ENCODE data around the gene JRKL. TPM values are rescaled to one million over a fixed set of nuclear protein-coding genes. Genes with fewer than 3 reads are reported as not detected.

The JRKL gene
- polyA plus RNA-seq, 1 donor: 18.5 TPM

GRCh38 chr11:96361778-96362177 is 28.0 kb upstream of the JRKL start:
- peaks cover 9% of the 10 kb centered on the region for H3K36me3 ChIP-seq (ENCODE audit: control insufficient read depth, insufficient read depth, low read length)

GRCh38 chr11:96365493-96365892 is 24.3 kb upstream of the JRKL start:
- Histone ChIP-seq H3K4me1 (ENCODE audit: control insufficient read depth, insufficient read depth, low read length) (no peaks in the 10 kb centered on the region), H3K27me3 (ENCODE audit: control insufficient read depth, insufficient read depth, low read length) (no peaks in the 10 kb centered on the region), H3K9me3 (ENCODE audit: control insufficient read depth, low read depth, low read length) (peaks cover 5% of the 10 kb centered on the region), H3K36me3 (ENCODE audit: control insufficient read depth, insufficient read depth, low read length) (peaks cover 13% of the 10 kb centered on the region), H3K27ac (ENCODE audit: low read length) (no peak overlapping the region), H3K4me3 (ENCODE audit: low read length) (no peak overlapping the region)
- WGBS (ENCODE audit: insufficient coverage, low lambda C conversion rate): no CpG with 5 or more reads among the region's 1 CpG
- no peak for DNase-seq

More at GRCh38 chr11:96361778-96362177, 28.0 kb upstream of the JRKL start:
- no peaks in the 10 kb centered on the region for H3K27me3 ChIP-seq (ENCODE audit: control insufficient read depth, insufficient read depth, low read length)
- H3K27ac ChIP-seq (ENCODE audit: low read length): no peak overlapping the region
- DNase-seq: no peak
- no peaks in the 10 kb centered on the region for H3K9me3 ChIP-seq (ENCODE audit: control insufficient read depth, low read depth, low read length)
- H3K4me1 ChIP-seq (ENCODE audit: control insufficient read depth, insufficient read depth, low read length): no peaks in the 10 kb centered on the region
- 100% methylated on average over 1 of the region's 2 CpGs for WGBS (ENCODE audit: insufficient coverage, low lambda C conversion rate)
- no peak overlapping the region for H3K4me3 ChIP-seq (ENCODE audit: low read length)

- DNase-seq: no peak
- no peak overlapping the region for H3K4me3 ChIP-seq (ENCODE audit: low read length)
- H3K9me3 ChIP-seq (ENCODE audit: control insufficient read depth, low read depth, low read length): peaks cover 5% of the 10 kb centered on the region
- no peaks in the 10 kb centered on the region for H3K27me3 ChIP-seq (ENCODE audit: control insufficient read depth, insufficient read depth, low read length)
- no peak overlapping the region for H3K27ac ChIP-seq (ENCODE audit: low read length)
- no peaks in the 10 kb centered on the region for H3K4me1 ChIP-seq (ENCODE audit: control insufficient read depth, insufficient read depth, low read length)
- H3K36me3 ChIP-seq (ENCODE audit: control insufficient read depth, insufficient read depth, low read length): peaks cover 13% of the 10 kb centered on the region
- no CpG with 5 or more reads among the region's 1 CpG for WGBS (ENCODE audit: insufficient coverage, low lambda C conversion rate)
These were observed 23.8 kb upstream of the JRKL start for GRCh38 chr11:96366024-96366423.

- no CpG with 5 or more reads among the region's 2 CpGs for WGBS (ENCODE audit: insufficient coverage, low lambda C conversion rate)
These were observed 22.5 kb upstream of the JRKL start for GRCh38 chr11:96367342-96367741.

GRCh38 chr11:96373826-96374225 is 16.0 kb upstream of the JRKL start:
- Histone ChIP-seq H3K4me3 (ENCODE audit: low read length) (no peak overlapping the region), H3K36me3 (ENCODE audit: control insufficient read depth, insufficient read depth, low read length) (peaks cover 11% of the 10 kb centered on the region), H3K27ac (ENCODE audit: low read length) (no peak overlapping the region), H3K9me3 (ENCODE audit: control insufficient read depth, low read depth, low read length) (no peaks in the 10 kb centered on the region), H3K27me3 (ENCODE audit: control insufficient read depth, insufficient read depth, low read length) (no peaks in the 10 kb centered on the region), H3K4me1 (ENCODE audit: control insufficient read depth, insufficient read depth, low read length) (no peaks in the 10 kb centered on the region)
- no peak for DNase-seq
- WGBS (ENCODE audit: insufficient coverage, low lambda C conversion rate): 86% methylated on average over 1 of the region's 4 CpGs

More at GRCh38 chr11:96367342-96367741, 22.5 kb upstream of the JRKL start:
- H3K27me3 ChIP-seq (ENCODE audit: control insufficient read depth, insufficient read depth, low read length): no peaks in the 10 kb centered on the region
- H3K27ac ChIP-seq (ENCODE audit: low read length): no peak overlapping the region
- peaks cover 5% of the 10 kb centered on the region for H3K9me3 ChIP-seq (ENCODE audit: control insufficient read depth, low read depth, low read length)
- H3K4me1 ChIP-seq (ENCODE audit: control insufficient read depth, insufficient read depth, low read length): no peaks in the 10 kb centered on the region
- peaks cover 13% of the 10 kb centered on the region for H3K36me3 ChIP-seq (ENCODE audit: control insufficient read depth, insufficient read depth, low read length)
- DNase-seq: no peak
- no peak overlapping the region for H3K4me3 ChIP-seq (ENCODE audit: low read length)

GRCh38 chr11:96376796-96377195 is 13.0 kb upstream of the JRKL start:
- Histone ChIP-seq H3K4me1 (ENCODE audit: control insufficient read depth, insufficient read depth, low read length) (no peaks in the 10 kb centered on the region), H3K27ac (ENCODE audit: low read length) (no peak overlapping the region), H3K36me3 (ENCODE audit: control insufficient read depth, insufficient read depth, low read length) (peaks cover 8% of the 10 kb centered on the region), H3K27me3 (ENCODE audit: control insufficient read depth, insufficient read depth, low read length) (no peaks in the 10 kb centered on the region), H3K4me3 (ENCODE audit: low read length) (no peak overlapping the region), H3K9me3 (ENCODE audit: control insufficient read depth, low read depth, low read length) (no peaks in the 10 kb centered on the region)
- no CpG with 5 or more reads among the region's 1 CpG for WGBS (ENCODE audit: insufficient coverage, low lambda C conversion rate)
- DNase-seq: no peak

GRCh38 chr11:96384156-96384555 is 5.7 kb upstream of the JRKL start:
- Histone ChIP-seq H3K36me3 (ENCODE audit: control insufficient read depth, insufficient read depth, low read length) (peaks cover 9% of the 10 kb centered on the region), H3K27ac (ENCODE audit: low read length) (no peak overlapping the region), H3K4me3 (ENCODE audit: low read length) (no peak overlapping the region), H3K4me1 (ENCODE audit: control insufficient read depth, insufficient read depth, low read length) (no peaks in the 10 kb centered on the region), H3K9me3 (ENCODE audit: control insufficient read depth, low read depth, low read length) (no peaks in the 10 kb centered on the region), H3K27me3 (ENCODE audit: control insufficient read depth, insufficient read depth, low read length) (no peaks in the 10 kb centered on the region)
- no peak for DNase-seq
- 76% methylated on average over 3 of the region's 3 CpGs for WGBS (ENCODE audit: insufficient coverage, low lambda C conversion rate)

GRCh38 chr11:96385187-96385586 is 4.6 kb upstream of the JRKL start:
- Histone ChIP-seq H3K27me3 (ENCODE audit: control insufficient read depth, insufficient read depth, low read length) (no peaks in the 10 kb centered on the region), H3K4me3 (ENCODE audit: low read length) (no peak overlapping the region), H3K27ac (ENCODE audit: low read length) (no peak overlapping the region), H3K9me3 (ENCODE audit: control insufficient read depth, low read depth, low read length) (no peaks in the 10 kb centered on the region), H3K4me1 (ENCODE audit: control insufficient read depth, insufficient read depth, low read length) (no peaks in the 10 kb centered on the region), H3K36me3 (ENCODE audit: control insufficient read depth, insufficient read depth, low read length) (peaks cover 9% of the 10 kb centered on the region)
- WGBS (ENCODE audit: insufficient coverage, low lambda C conversion rate): 92% methylated on average over 2 of the region's 2 CpGs
- DNase-seq: no peak

- no peaks in the 10 kb centered on the region for H3K9me3 ChIP-seq (ENCODE audit: control insufficient read depth, low read depth, low read length)
- WGBS (ENCODE audit: insufficient coverage, low lambda C conversion rate): no CpG with 5 or more reads among the region's 30 CpGs
- no peaks in the 10 kb centered on the region for H3K36me3 ChIP-seq (ENCODE audit: control insufficient read depth, insufficient read depth, low read length)
- H3K27me3 ChIP-seq (ENCODE audit: control insufficient read depth, insufficient read depth, low read length): no peaks in the 10 kb centered on the region
- H3K4me3 ChIP-seq (ENCODE audit: low read length): peak overlapping the region; percentile 98
- H3K27ac ChIP-seq (ENCODE audit: low read length): peak overlapping the region; percentile 97
- H3K4me1 ChIP-seq (ENCODE audit: control insufficient read depth, insufficient read depth, low read length): peaks cover 6% of the 10 kb centered on the region
- peak in 1 of 2 donors; percentile 44 for DNase-seq
These were observed 708 bp upstream of the JRKL start for GRCh38 chr11:96388891-96389719.

GRCh38 chr11:96390488-96390792 is 627 bp downstream of the JRKL start:
- Histone ChIP-seq H3K27ac (ENCODE audit: low read length) (peak overlapping the region; percentile 97), H3K9me3 (ENCODE audit: control insufficient read depth, low read depth, low read length) (no peaks in the 10 kb centered on the region), H3K4me3 (ENCODE audit: low read length) (peak overlapping the region; percentile 98), H3K36me3 (ENCODE audit: control insufficient read depth, insufficient read depth, low read length) (no peaks in the 10 kb centered on the region), H3K4me1 (ENCODE audit: control insufficient read depth, insufficient read depth, low read length) (peaks cover 6% of the 10 kb centered on the region), H3K27me3 (ENCODE audit: control insufficient read depth, insufficient read depth, low read length) (no peaks in the 10 kb centered on the region)
- 71% methylated on average over 5 of the region's 6 CpGs for WGBS (ENCODE audit: insufficient coverage, low lambda C conversion rate)
- no peak for DNase-seq
